K562 (cell line): ENCODE results near the gene CSTPP1. TPM values are rescaled to one million over a fixed set of nuclear protein-coding genes. Genes with fewer than 3 reads are reported as not detected.

Experiments used
- ATAC-seq: fragments of 200-7000 bp; cut with Tn5 transposase; 3 replicates; pipeline ENCODE4 v1.9.1; 2020; ENCODE audit warnings: moderate library complexity
- BruUV-seq: library from RNA; stranded (reverse); fragments of 400-500 nt; replicated peaks from 2 replicates; lab custom pipeline; 2021; lab: Mats Ljungman, UMichigan
- CTCF ChIA-PET: fragments of 300-600 bp; formaldehyde crosslinking; extraction: SDS; loops from one replicate; lab custom pipeline; 2021; ENCODE audit warnings: low intra/inter-chr PET ratio; lab: Yijun Ruan, JAX
- POLR2A ChIA-PET: fragments of 300-600, 350-650 bp; sonication (Branson Sonifier 250); formaldehyde crosslinking; extraction: SDS; loops from one replicate; lab custom pipeline; 2021; ENCODE audit warnings: antibody characterized with exemption, inconsistent platforms; lab: Yijun Ruan, JAX
- DNase-seq, 4 experiments: peaks; one replicate each; pipeline versions ENCODE4 v3.0.0 to v3.0.0-alpha.2; 2011 to 2018; ENCODE audit warnings: low spot score in 3 of 4, mixed read lengths in 3 of 4; ENCODE audit errors: extremely low read depth in 1 of 4
- FAIRE-seq: peaks from 2 replicates; lab custom pipeline; 2011; peaks lifted over from hg19 to GRCh38; lab: Jason Lieb, UNC
- H2AFZ ChIP-seq: 2 replicates; pipeline ENCODE4 v1.6.0; 2011; ENCODE audit warnings: low read depth, low read length, control low read depth, inconsistent platforms
- H3K27ac ChIP-seq: fragments of 200-600 bp; 3 replicates; pipeline ENCODE4 v1.8.0; 2011; ENCODE audit warnings: low read depth, mild to moderate bottlenecking, control low read depth, inconsistent platforms, low read length, moderate library complexity, mixed read lengths; ENCODE audit errors: extremely low read depth
- H3K27me3 ChIP-seq, 2 experiments: fragments of 300-600 bp in 1 of 2; 2 replicates in 1 of 2; 3 replicates in 1 of 2; pipeline versions ENCODE4 v1.6.0 to v1.8.0; 2011; ENCODE audit warnings: inconsistent platforms in 2 of 2, low read length in 2 of 2, mild to moderate bottlenecking in 1 of 2, mixed read lengths in 1 of 2, moderate library complexity in 1 of 2; ENCODE audit not compliant: control insufficient read depth in 2 of 2, insufficient read depth in 2 of 2
- H3K36me3 ChIP-seq: fragments of 300-600 bp; 3 replicates; pipeline ENCODE4 v1.8.0; 2011; ENCODE audit warnings: mild to moderate bottlenecking, low read length, inconsistent platforms; ENCODE audit not compliant: control insufficient read depth, insufficient read depth
- H3K4me1 ChIP-seq, 2 experiments: fragments of 200-600 bp in 1 of 2; replicated peaks in 1 of 2; 2 replicates in 1 of 2; 3 replicates in 1 of 2; pipeline versions ENCODE4 v1.5.1 to v1.8.0; 2011; ENCODE audit warnings: inconsistent platforms in 2 of 2, low read length in 2 of 2, mild to moderate bottlenecking in 1 of 2, mixed read lengths in 1 of 2, moderate library complexity in 1 of 2; ENCODE audit not compliant: control insufficient read depth in 2 of 2, insufficient read depth in 2 of 2
- H3K4me2 ChIP-seq: 2 replicates; pipeline ENCODE4 v1.6.1; 2011; ENCODE audit warnings: low read length, control low read depth, inconsistent platforms, mixed read lengths; ENCODE audit not compliant: insufficient read depth
- H3K4me3 ChIP-seq: fragments of 200-600 bp; sonication (generic), shearing (Covaris generic); 2 replicates; pipeline ENCODE4 v1.5.1; 2016; ENCODE audit warnings: control low read depth, inconsistent platforms
- H3K79me2 ChIP-seq: fragments of 200-600 bp; 3 replicates; pipeline ENCODE4 v1.8.0; 2011; ENCODE audit warnings: low read length, inconsistent platforms; ENCODE audit not compliant: control insufficient read depth, insufficient read depth
- H3K9ac ChIP-seq, 2 experiments: 2 replicates each; pipeline versions ENCODE4 v1.6.0 to v1.6.1; 2011; ENCODE audit warnings: low read depth in 2 of 2, low read length in 2 of 2, control low read depth in 1 of 2, inconsistent platforms in 1 of 2, mild to moderate bottlenecking in 1 of 2, mixed read lengths in 1 of 2; ENCODE audit not compliant: insufficient read depth in 1 of 2
- H3K9me1 ChIP-seq: one replicate; pipeline ENCODE4 v1.6.0; 2011; ENCODE audit warnings: inconsistent platforms, mild to moderate bottlenecking, low read length, moderate library complexity; ENCODE audit not compliant: control insufficient read depth, insufficient read depth
- H3K9me3 ChIP-seq: replicated peaks from 2 replicates; pipeline ENCODE4 v1.5.1; 2011; ENCODE audit warnings: low read depth, low read length, inconsistent platforms; ENCODE audit not compliant: control insufficient read depth, insufficient read depth
- H4K20me1 ChIP-seq: replicated peaks from 2 replicates; pipeline ENCODE4 v1.6.1; 2011; ENCODE audit warnings: low read length, inconsistent platforms, mixed read lengths; ENCODE audit not compliant: control insufficient read depth, insufficient read depth
- KAT8 ChIP-seq: fragments of 450-650 bp; IDR thresholded peaks from 2 replicates; pipeline ENCODE4 v1.6.1; 2016; ENCODE audit warnings: low read depth, mild to moderate bottlenecking
- POU5F1 ChIP-seq: fragments of 150-350 bp; IDR thresholded peaks from 2 replicates; pipeline ENCODE4 v1.6.1; 2014; ENCODE audit warnings: borderline replicate concordance, low read length, low read depth, mild to moderate bottlenecking; ENCODE audit not compliant: partially characterized antibody
- RBFOX2 ChIP-seq: fragments of 200-400 bp; formaldehyde crosslinking; IDR thresholded peaks from 2 replicates; pipeline ENCODE4 v1.6.1; 2017; ENCODE audit warnings: low read depth, mild to moderate bottlenecking, low read length, moderate library complexity
- ZNF395 ChIP-seq: fragments of 200-800 bp; sonication (Bioruptor generic); IDR thresholded peaks from 2 replicates; pipeline ENCODE4 v1.6.1; 2017; ENCODE audit warnings: missing genetic modification characterization, missing compliant biosample characterization
- WGBS: fragments of 100-300 bp; shearing (Covaris generic); methylation state at CpG from one replicate; pipeline ENCODE4 v1.1.6; 2016; ENCODE audit warnings: low coverage, mixed read lengths; ENCODE audit not compliant: insufficient coverage; ENCODE audit errors: missing lambda C conversion rate; 5-methylcytosine and 5-hydroxymethylcytosine counted together
- in situ Hi-C: fragments of 300-500 bp; cut with MboI; formaldehyde crosslinking; loops from 4 replicates; pipeline ENCODE4 v1.15.0; 2018; ENCODE audit warnings: inconsistent platforms, mixed read lengths
- intact Hi-C: fragments of 100-400 bp; cut with micrococcal nuclease; formaldehyde crosslinking; loops from 2 replicates; pipeline ENCODE4 v1.14.2; 2022
- polyA plus RNA-seq, 8 experiments: library from polyadenylated mRNA; depleted of rRNA in 4 of 8; stranded (reverse) in 5 of 8; unstranded in 3 of 8; fragments of >200 nt; fragmentation: Nextera tagmentation in 2 of 8; fragmentation: Illumina TruSeq in 1 of 8; extraction: Ambion mirVana in 2 of 8; extraction: Trizol in 1 of 8; gene quantifications; 2 replicates each; pipeline versions ENCODE4 v1.2.1 to v1.2.3, GENCODE V29; 2011 to 2014; ENCODE audit warnings: inconsistent platforms in 1 of 8, missing spikeins in 1 of 8
- total RNA-seq, 7 experiments: library from RNA; depleted of rRNA in 6 of 7; stranded (reverse); fragments of >200 nt in 6 of 7; fragmentation: Illumina TruSeq in 2 of 7; extraction: Trizol in 2 of 7; gene quantifications; 2 replicates each; pipeline versions ENCODE4 v1.2.1 to v1.2.3, GENCODE V29; 2011 to 2021; ENCODE audit warnings: low replicate concordance in 1 of 7

The CSTPP1 gene
- total and polyA plus RNA-seq, 9 of the 15 experiments (the other 6 are each of a cell fraction or from before 2014, with no cell fraction given): 6.5 to 17.8 (median 9.2) TPM

GRCh38 chr11:47172740-47173336 is 236.3 kb downstream of the CSTPP1 start:
- in situ Hi-C loops (loop anchor here (10.0 kb wide), 1 partner anchor 172 kb away; no protein-coding TSS in a partner anchor), intact Hi-C loops (no loop called here)
- peaks cover 77% of the 10 kb centered on the region for H3K36me3 ChIP-seq
- DNase-seq (no peak), FAIRE-seq (no peak), ATAC-seq (no peak)
- CTCF ChIA-PET: no interaction called here
- H2AFZ ChIP-seq: no peak overlapping the region
- peaks cover 3% of the 10 kb centered on the region for H3K9me1 ChIP-seq
- no peaks in the 10 kb centered on the region for H3K9me3 ChIP-seq
- BruUV-seq: no TSS peak
- no peak overlapping the region for H3K27ac ChIP-seq
- peaks cover 12 to 17% of the 10 kb centered on the region in 2 experiments for H3K4me1 ChIP-seq
- WGBS: 88% methylated on average over 6 of the region's 6 CpGs
- no peaks in the 10 kb centered on the region for H3K27me3 ChIP-seq
- H4K20me1 ChIP-seq: peaks cover 6% of the 10 kb centered on the region
- TF ChIP-seq KAT8: no peak
- TF ChIP-seq ZNF395 (CRISPR knock-in tag): no peak
- no peak for TF ChIP-seq POU5F1
- TF ChIP-seq RBFOX2: peak; percentile 21; the same call in 1 of the 2 replicates
- no peak overlapping the region for H3K4me2 ChIP-seq
- POLR2A ChIA-PET: interaction anchor here (0.6 to 3.3 kb wide), 6 partner anchors 10 to 205 kb away, joined by 3 to 29 read pairs (median 4); no protein-coding TSS in a partner anchor
- peaks cover 57% of the 10 kb centered on the region for H3K79me2 ChIP-seq
- H3K9ac ChIP-seq: peak overlapping the region in 1 of 2 experiments; percentile 21; a peak in 1 of 4 replicates
- H3K4me3 ChIP-seq: no peak overlapping the region
